WERI-Rb-1 (cell line): ENCODE measurements around the gene LRRC52.
A peak's percentile ranks its signal among the peaks of the same experiment; 100 is the strongest.

Experiments
- DNase-seq: peaks from one replicate; pipeline ENCODE4 v3.0.0-alpha.2; 2020
- H3K27ac ChIP-seq: fragments of 250-450 bp; sonication (Bioruptor Pico); 2 replicates; pipeline ENCODE4 v1.5.1; 2020; ENCODE audit warnings: mild to moderate bottlenecking, moderate library complexity
- H3K27me3 ChIP-seq: fragments of 250-450 bp; sonication (Bioruptor Pico); 2 replicates; pipeline ENCODE4 v1.5.1; 2021; ENCODE audit warnings: mild to moderate bottlenecking, low read depth, moderate library complexity; ENCODE audit not compliant: insufficient read depth, severe bottlenecking
- H3K36me3 ChIP-seq: fragments of 250-450 bp; sonication (Bioruptor Pico); 2 replicates; pipeline ENCODE4 v1.5.1; 2020; ENCODE audit warnings: mild to moderate bottlenecking, moderate library complexity
- H3K4me3 ChIP-seq: 2 replicates; pipeline ENCODE4 v1.5.1; 2011; ENCODE audit warnings: low read depth, mild to moderate bottlenecking, control low read depth, low read length
- H3K9me3 ChIP-seq: fragments of 250-450 bp; sonication (Bioruptor Pico); 2 replicates; pipeline ENCODE4 v1.5.1; 2021; ENCODE audit warnings: mild to moderate bottlenecking, moderate library complexity; ENCODE audit not compliant: severe bottlenecking
- TF ChIP-seq, protein P1 (sequence below): IDR thresholded peaks from 2 replicates; pipeline ENCODE4 v1.5.1; 2011; ENCODE audit warnings: low read depth, mild to moderate bottlenecking, control low read depth, inconsistent platforms, low read length

Gene LRRC52

DNA sequence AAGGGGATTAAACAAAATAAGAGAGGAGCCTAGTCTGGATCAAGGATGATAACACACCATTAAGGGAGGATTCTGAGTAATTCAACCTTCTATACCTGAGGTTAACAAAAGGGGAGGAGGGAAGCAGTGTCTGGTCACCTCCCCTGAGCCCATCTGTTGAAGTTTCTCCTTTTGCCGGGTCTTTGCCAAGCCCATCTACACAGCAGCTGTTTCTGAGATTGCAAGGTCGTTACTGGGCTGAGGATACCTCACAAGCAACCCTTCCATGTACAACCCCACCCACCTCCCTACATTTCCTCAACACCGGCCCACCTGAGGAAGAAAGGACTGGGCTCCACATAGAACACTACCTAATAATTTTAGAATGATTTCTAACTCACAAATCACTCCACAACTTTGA lies 26.3 kb downstream of the LRRC52 start:
- peak overlapping the region; percentile 92 for H3K27ac ChIP-seq
- H3K27me3 ChIP-seq = no peaks in the 10 kb centered on the region
- peak; percentile 89 for DNase-seq
- H3K4me3 ChIP-seq = peak overlapping the region; percentile 30
- no peaks in the 10 kb centered on the region for H3K36me3 ChIP-seq
- TF ChIP-seq, protein P1, sequence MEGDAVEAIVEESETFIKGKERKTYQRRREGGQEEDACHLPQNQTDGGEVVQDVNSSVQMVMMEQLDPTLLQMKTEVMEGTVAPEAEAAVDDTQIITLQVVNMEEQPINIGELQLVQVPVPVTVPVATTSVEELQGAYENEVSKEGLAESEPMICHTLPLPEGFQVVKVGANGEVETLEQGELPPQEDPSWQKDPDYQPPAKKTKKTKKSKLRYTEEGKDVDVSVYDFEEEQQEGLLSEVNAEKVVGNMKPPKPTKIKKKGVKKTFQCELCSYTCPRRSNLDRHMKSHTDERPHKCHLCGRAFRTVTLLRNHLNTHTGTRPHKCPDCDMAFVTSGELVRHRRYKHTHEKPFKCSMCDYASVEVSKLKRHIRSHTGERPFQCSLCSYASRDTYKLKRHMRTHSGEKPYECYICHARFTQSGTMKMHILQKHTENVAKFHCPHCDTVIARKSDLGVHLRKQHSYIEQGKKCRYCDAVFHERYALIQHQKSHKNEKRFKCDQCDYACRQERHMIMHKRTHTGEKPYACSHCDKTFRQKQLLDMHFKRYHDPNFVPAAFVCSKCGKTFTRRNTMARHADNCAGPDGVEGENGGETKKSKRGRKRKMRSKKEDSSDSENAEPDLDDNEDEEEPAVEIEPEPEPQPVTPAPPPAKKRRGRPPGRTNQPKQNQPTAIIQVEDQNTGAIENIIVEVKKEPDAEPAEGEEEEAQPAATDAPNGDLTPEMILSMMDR = no peak
- H3K9me3 ChIP-seq = no peaks in the 10 kb centered on the region

GRCh38 chr1:165573787-165574186 lies 30.0 kb downstream of the LRRC52 start:
- Histone ChIP-seq H3K9me3 (no peaks in the 10 kb centered on the region), H3K27me3 (no peaks in the 10 kb centered on the region), H3K27ac (no peak overlapping the region), H3K36me3 (no peaks in the 10 kb centered on the region), H3K4me3 (no peak overlapping the region)
- no peak for DNase-seq
- TF ChIP-seq, protein P1 = no peak

GRCh38 chr1:165574295-165574694 lies 30.5 kb downstream of the LRRC52 start:
- Histone ChIP-seq H3K27ac (no peak overlapping the region), H3K36me3 (no peaks in the 10 kb centered on the region), H3K4me3 (no peak overlapping the region), H3K9me3 (no peaks in the 10 kb centered on the region), H3K27me3 (no peaks in the 10 kb centered on the region)
- no peak for DNase-seq
- TF ChIP-seq, protein P1 = no peak

DNA sequence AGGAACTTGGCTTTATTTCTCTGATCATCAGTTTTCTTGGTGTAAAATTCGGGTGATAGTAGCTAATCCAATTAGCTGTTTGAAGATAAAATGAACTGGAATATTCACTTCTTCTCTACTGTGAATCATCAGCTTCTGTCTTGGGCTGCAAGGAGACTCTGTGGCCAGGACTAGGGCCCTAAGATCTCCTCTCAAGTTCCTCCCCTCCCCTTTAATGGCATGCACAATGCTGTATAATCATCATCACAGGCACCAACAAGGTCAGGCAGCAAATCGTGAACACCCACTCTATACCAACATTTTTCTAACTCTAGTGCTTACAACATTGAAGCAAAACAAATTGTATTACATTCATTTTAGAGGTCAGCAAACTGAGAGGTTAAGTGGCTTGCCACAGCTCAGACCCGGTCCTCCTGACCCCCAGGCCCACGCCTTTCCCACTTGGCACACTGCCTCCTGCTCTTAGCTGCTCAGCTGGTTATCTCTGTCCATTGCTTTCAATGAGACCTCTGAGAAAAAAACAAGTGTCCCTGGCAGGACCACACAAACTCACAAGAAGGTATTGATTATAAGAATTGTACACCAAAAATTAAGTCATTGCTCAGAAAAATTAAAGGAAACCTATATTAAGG lies 31.8 kb downstream of the LRRC52 start:
- Histone ChIP-seq H3K27me3 (no peaks in the 10 kb centered on the region), H3K4me3 (no peak overlapping the region), H3K36me3 (no peaks in the 10 kb centered on the region), H3K9me3 (no peaks in the 10 kb centered on the region), H3K27ac (no peak overlapping the region)
- TF ChIP-seq, protein P1 = no peak
- DNase-seq = no peak

DNA sequence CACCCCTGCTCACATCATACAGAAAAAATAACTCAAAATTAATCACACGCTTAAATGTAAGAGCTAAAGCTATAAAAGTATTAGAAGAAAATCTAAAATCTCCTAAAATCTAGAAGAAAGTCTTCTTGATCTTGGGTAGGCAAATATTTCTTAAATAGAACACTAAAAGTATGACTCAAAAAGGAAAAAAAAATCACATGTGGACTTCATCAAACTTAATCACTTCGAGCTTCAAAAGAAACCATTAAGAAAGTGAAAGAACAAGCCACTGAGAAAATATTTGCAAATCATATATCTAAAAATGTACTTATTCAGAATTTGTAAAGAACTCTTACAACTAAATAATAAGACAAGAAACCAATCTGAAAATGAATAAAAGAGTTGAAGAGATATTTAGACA lies 32.7 kb downstream of the LRRC52 start:
- H3K9me3 ChIP-seq = no peaks in the 10 kb centered on the region
- TF ChIP-seq, protein P1 = no peak
- no peaks in the 10 kb centered on the region for H3K36me3 ChIP-seq
- no peak overlapping the region; the same call in 1 of the 2 replicates for H3K27ac ChIP-seq
- no peak for DNase-seq
- no peak overlapping the region for H3K4me3 ChIP-seq
- H3K27me3 ChIP-seq = no peaks in the 10 kb centered on the region

DNA sequence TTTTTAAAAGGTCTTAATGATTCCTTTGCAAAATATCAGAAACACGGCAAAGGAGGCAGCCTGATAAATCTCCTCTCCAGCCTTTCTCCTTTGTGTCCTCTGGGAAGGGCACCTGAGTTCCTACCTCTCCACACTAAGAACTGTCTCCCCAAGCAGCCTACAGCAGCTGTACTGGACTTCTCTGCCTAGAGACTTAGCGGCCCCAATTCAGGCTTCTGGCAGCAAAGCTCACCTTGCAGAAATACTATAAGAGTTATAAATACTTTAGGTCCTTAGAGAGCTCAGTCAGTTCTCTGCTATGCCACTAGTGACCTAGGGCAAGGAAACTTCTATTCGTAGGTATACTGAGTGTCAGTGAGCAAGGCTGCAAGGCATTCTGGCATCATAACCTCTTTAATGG lies 33.9 kb downstream of the LRRC52 start:
- Histone ChIP-seq H3K9me3 (no peaks in the 10 kb centered on the region), H3K27ac (peak overlapping the region; percentile 58), H3K36me3 (no peaks in the 10 kb centered on the region), H3K4me3 (no peak overlapping the region), H3K27me3 (no peaks in the 10 kb centered on the region)
- TF ChIP-seq, protein P1 = no peak
- peak; percentile 52 for DNase-seq
